ENCODE results near the gene TANGO2. TPM values are rescaled to one million over a fixed set of nuclear protein-coding genes. Genes with fewer than 3 reads are reported as not detected.

TANGO2 gene
- total and polyA plus RNA-seq, 2 of the 8 experiments (the other 6 are each of a cell fraction or from before 2014, with no cell fraction given), result 10.1 to 18.4 TPM

GRCh38 chr22:20095521-20095920, 74.6 kb downstream of the TANGO2 start:
- no peak overlapping the region for H3K9ac ChIP-seq (replicated peaks in 1 of 4; ENCODE audit: extremely low read depth in 1 of 4, low read depth in 3 of 4, low read length in 3 of 4)
- ChIA-PET POLR2A (ENCODE audit: partially characterized antibody) (interaction anchor here (1.1 to 29.4 kb wide), 7 partner anchors 8 to 32 kb away, joined by 3 to 598 read pairs (median 5); partner anchors contain the start of genes RANBP1 and TRMT2A), CTCF (ENCODE audit: partially characterized antibody) (interaction anchor here (0.8 to 1.8 kb wide), 7 partner anchors 10 to 124 kb away, joined by 4 to 7 read pairs (median 4); no protein-coding TSS in a partner anchor)
- H3K4ac ChIP-seq (replicated peaks; ENCODE audit: insufficient read length, low read depth, low read length), result no peak overlapping the region
- H3K36me3 ChIP-seq (ENCODE audit: control insufficient read depth in 2 of 4, insufficient read depth in 4 of 4, low read length in 3 of 4), result peaks cover 36 to 98% (median 74%) of the 10 kb centered on the region in 4 experiments
- no peak overlapping the region for H2BK12ac ChIP-seq (ENCODE audit: low read depth, low read length)
- no peaks in the 10 kb centered on the region for H3K27me3 ChIP-seq (replicated peaks in 1 of 4; ENCODE audit: control insufficient read depth in 3 of 4, extremely low read depth in 1 of 4, insufficient read depth in 3 of 4, low read length in 3 of 4)
- 92% methylated on average over 4 of the region's 4 CpGs; no CpG with 5 or more reads in 1 of the 2 experiments for WGBS, 2 experiments (ENCODE audit: extremely low coverage in 1 of 2, insufficient coverage in 1 of 2, insufficient read length in 1 of 2, insufficient replicate concordance in 2 of 2, low coverage in 1 of 2, low lambda C conversion rate in 2 of 2, missing lambda C conversion rate in 1 of 2)
- H3K14ac ChIP-seq (ENCODE audit: insufficient read length), result no peak overlapping the region
- no peak overlapping the region for H4K5ac ChIP-seq (ENCODE audit: insufficient read length, low read depth, low read length)
- H4K20me1 ChIP-seq (replicated peaks in 1 of 2; ENCODE audit: control insufficient read depth in 1 of 2, insufficient read depth in 2 of 2, low read length in 2 of 2), result peaks cover 15 to 26% of the 10 kb centered on the region in 2 experiments
- H3K4me3 ChIP-seq (ENCODE audit: extremely low read depth in 1 of 4, insufficient read depth in 2 of 4, low read depth in 3 of 4, low read length in 4 of 4), result no peak overlapping the region
- H3K27ac ChIP-seq (ENCODE audit: low read depth, low read length), result no peak overlapping the region
- no peak overlapping the region for H3K23ac ChIP-seq (ENCODE audit: insufficient read length)
- no peak overlapping the region for H4K91ac ChIP-seq (replicated peaks; ENCODE audit: insufficient read length, low read length)
- no peak overlapping the region for H2BK20ac ChIP-seq (ENCODE audit: low read length)
- H3K18ac ChIP-seq (ENCODE audit: extremely low read depth, low read length), result no peak overlapping the region
- no peak overlapping the region for H4K8ac ChIP-seq (ENCODE audit: extremely low read depth, insufficient read depth, low read length)
- H3K79me2 ChIP-seq (ENCODE audit: control insufficient read depth in 1 of 2, insufficient read depth in 2 of 2, low read length in 2 of 2), result peaks cover 0 to 29% of the 10 kb centered on the region in 2 experiments; a peak in 2 of 4 replicates
- H2AFZ ChIP-seq (ENCODE audit: low read length), result no peak overlapping the region
- H3K4me1 ChIP-seq (replicated peaks in 1 of 4; ENCODE audit: control insufficient read depth in 3 of 4, insufficient read depth in 4 of 4, low read length in 3 of 4), result peaks cover 0 to 3% (median 0%) of the 10 kb centered on the region in 4 experiments; a peak in 3 of 7 replicates
- no peak overlapping the region for H2BK120ac ChIP-seq (replicated peaks; ENCODE audit: low read depth, low read length)
- FAIRE-seq, result no peak
- no peaks in the 10 kb centered on the region; a peak in 1 of 4 replicates for H3K9me3 ChIP-seq (ENCODE audit: insufficient read depth in 2 of 2, low read depth in 1 of 2, low read length in 1 of 2)
- no peak overlapping the region for H2BK15ac ChIP-seq (ENCODE audit: low read length)
- no peak overlapping the region for H2BK5ac ChIP-seq (ENCODE audit: low read depth, low read length)
- H3K4me2 ChIP-seq (ENCODE audit: insufficient read depth in 1 of 2, low read depth in 2 of 2, low read length in 2 of 2), result no peak overlapping the region
- no peaks in the 10 kb centered on the region for H3K23me2 ChIP-seq (ENCODE audit: low read depth, low read length)
- no peak overlapping the region for H2AK5ac ChIP-seq (ENCODE audit: low read depth, low read length)
- H3K79me1 ChIP-seq (ENCODE audit: low read depth, low read length), result peaks cover 9% of the 10 kb centered on the region
- no peak for DNase-seq (ENCODE audit: low read depth in 1 of 2, low spot score in 2 of 2)
- no peak overlapping the region for H3K56ac ChIP-seq (replicated peaks; ENCODE audit: insufficient read length, low read depth, low read length)

Data from H1 (cell line).